ENCODE measurements around the gene LRCH1.

DNA sequence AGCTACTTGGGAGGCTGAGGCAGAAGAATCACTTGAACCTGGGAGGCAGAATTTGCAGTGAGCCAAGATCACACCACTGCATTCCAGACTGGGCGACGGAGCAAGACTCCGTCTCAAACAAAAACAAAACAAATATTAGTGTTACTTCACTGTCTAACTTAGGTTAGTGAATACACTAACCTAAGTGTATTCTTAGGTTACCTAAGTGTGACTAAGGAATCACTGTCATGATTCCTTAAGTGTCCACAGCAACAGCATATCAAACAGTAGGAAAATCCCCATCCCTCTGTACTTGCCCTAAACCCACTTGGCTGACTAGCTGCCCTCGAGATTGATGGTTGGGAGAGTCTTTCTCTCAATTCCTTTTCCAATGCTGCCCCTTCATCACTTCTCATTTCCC lies 11.8 kb upstream of the LRCH1 start:
- TF ChIP-seq CTCF (conservative IDR thresholded peaks at IDR 0.05; ENCODE audit: low read length) (no peak), EZH2phosphoT487 (IDR thresholded peaks at IDR 0.05; ENCODE audit: borderline replicate concordance, low read depth, low read length) (no peak)
